T-helper 2 cell treated with Interferon-gamma antibody and Interleukin-4, amounts not matched to agents 5 μg/mL and 100 μg/mL, for 36 hours (primary cell): ENCODE measurements around the gene PILRB.
"Not testable (repeated sequence)": the region's sequence is repeated elsewhere in the genome, so short reads cannot be mapped to it uniquely, and the experiment has no call there.

Experiments used
- DNase-seq: peaks from one replicate; pipeline ENCODE4 v3.0.0; 2021; ENCODE audit warnings: low spot score
- H3K27ac Mint-ChIP-seq: one replicate; pipeline ENCODE4 v1.8.0; 2021; ENCODE audit warnings: mild to moderate bottlenecking, mixed read lengths
- H3K27me3 Mint-ChIP-seq: one replicate; pipeline ENCODE4 v1.8.0; 2021; ENCODE audit warnings: low read depth, mixed read lengths
- H3K36me3 Mint-ChIP-seq: one replicate; pipeline ENCODE4 v1.8.0; 2021; ENCODE audit warnings: low read depth, mixed read lengths
- H3K4me1 Mint-ChIP-seq: one replicate; pipeline ENCODE4 v1.8.0; 2021; ENCODE audit warnings: low read depth, mixed read lengths
- H3K4me3 Mint-ChIP-seq: one replicate; pipeline ENCODE4 v1.8.0; 2022; ENCODE audit warnings: mild to moderate bottlenecking, moderate library complexity, mixed read lengths
- H3K9me3 Mint-ChIP-seq: one replicate; pipeline ENCODE4 v1.8.0; 2021; ENCODE audit warnings: mixed read lengths

PILRB gene

GRCh38 chr7:100346921-100347320 is 11.0 kb upstream of the PILRB start:
- peaks cover 69% of the 10 kb centered on the region for H3K36me3 Mint-ChIP-seq
- no peak overlapping the region for H3K27ac Mint-ChIP-seq
- H3K9me3 Mint-ChIP-seq: no peaks in the 10 kb centered on the region
- no peak overlapping the region for H3K4me3 Mint-ChIP-seq
- no peaks in the 10 kb centered on the region for H3K27me3 Mint-ChIP-seq
- DNase-seq: no peak
- H3K4me1 Mint-ChIP-seq: peaks cover 27% of the 10 kb centered on the region

- Mint-ChIP-seq H3K27ac (no peak overlapping the region), H3K9me3 (no peaks in the 10 kb centered on the region), H3K4me1 (peaks cover 22% of the 10 kb centered on the region), H3K36me3 (peaks cover 62% of the 10 kb centered on the region), H3K4me3 (no peak overlapping the region), H3K27me3 (no peaks in the 10 kb centered on the region)
- DNase-seq: no peak
Measured at GRCh38 chr7:100348805-100349204, 9.1 kb upstream of the PILRB start.

- Mint-ChIP-seq H3K27ac (peak overlapping the region; percentile 2), H3K27me3 (no peaks in the 10 kb centered on the region), H3K9me3 (no peaks in the 10 kb centered on the region), H3K4me3 (no peak overlapping the region), H3K36me3 (peaks cover 55% of the 10 kb centered on the region), H3K4me1 (peaks cover 15% of the 10 kb centered on the region)
- no peak for DNase-seq
Measured at GRCh38 chr7:100349757-100350156, 8.2 kb upstream of the PILRB start.

GRCh38 chr7:100351657-100352058 is 6.3 kb upstream of the PILRB start:
- no peak for DNase-seq
- H3K36me3 Mint-ChIP-seq: peaks cover 50% of the 10 kb centered on the region
- peaks cover 9% of the 10 kb centered on the region for H3K4me1 Mint-ChIP-seq
- no peak overlapping the region for H3K4me3 Mint-ChIP-seq
- H3K27ac Mint-ChIP-seq: peak overlapping the region; percentile 62
- no peaks in the 10 kb centered on the region for H3K27me3 Mint-ChIP-seq
- H3K9me3 Mint-ChIP-seq: no peaks in the 10 kb centered on the region

- not testable (repeated sequence) for H3K27me3 Mint-ChIP-seq, H3K9me3 Mint-ChIP-seq, H3K4me3 Mint-ChIP-seq, DNase-seq, H3K4me1 Mint-ChIP-seq, H3K27ac Mint-ChIP-seq
- H3K36me3 Mint-ChIP-seq: peaks cover 44% of the 10 kb centered on the region
Measured at GRCh38 chr7:100352230-100352781, 5.6 kb upstream of the PILRB start.

GRCh38 chr7:100352984-100353684 is 4.8 kb upstream of the PILRB start:
- H3K27me3 Mint-ChIP-seq: no peaks in the 10 kb centered on the region
- peaks cover 41% of the 10 kb centered on the region for H3K36me3 Mint-ChIP-seq
- no peak overlapping the region for H3K27ac Mint-ChIP-seq
- H3K9me3 Mint-ChIP-seq: no peaks in the 10 kb centered on the region
- no peak overlapping the region for H3K4me3 Mint-ChIP-seq
- H3K4me1 Mint-ChIP-seq: peaks cover 9% of the 10 kb centered on the region
- no peak for DNase-seq

GRCh38 chr7:100353685-100354330 is 4.1 kb upstream of the PILRB start:
- H3K4me1 Mint-ChIP-seq: peaks cover 9% of the 10 kb centered on the region
- H3K9me3 Mint-ChIP-seq: no peaks in the 10 kb centered on the region
- no peaks in the 10 kb centered on the region for H3K27me3 Mint-ChIP-seq
- no peak for DNase-seq
- peak overlapping the region; percentile 31 for H3K27ac Mint-ChIP-seq
- H3K4me3 Mint-ChIP-seq: no peak overlapping the region
- peaks cover 38% of the 10 kb centered on the region for H3K36me3 Mint-ChIP-seq

- DNase-seq: no peak
- peaks cover 30% of the 10 kb centered on the region for H3K36me3 Mint-ChIP-seq
- peaks cover 3% of the 10 kb centered on the region for H3K4me1 Mint-ChIP-seq
- no peak overlapping the region for H3K4me3 Mint-ChIP-seq
- H3K27ac Mint-ChIP-seq: no peak overlapping the region
- H3K9me3 Mint-ChIP-seq: no peaks in the 10 kb centered on the region
- no peaks in the 10 kb centered on the region for H3K27me3 Mint-ChIP-seq
Measured at GRCh38 chr7:100356416-100357068, 1.4 kb upstream of the PILRB start.

- H3K27me3 Mint-ChIP-seq: no peaks in the 10 kb centered on the region
- H3K36me3 Mint-ChIP-seq: peaks cover 34% of the 10 kb centered on the region
- no peak overlapping the region for H3K27ac Mint-ChIP-seq
- no peaks in the 10 kb centered on the region for H3K9me3 Mint-ChIP-seq
- peaks cover 2% of the 10 kb centered on the region for H3K4me1 Mint-ChIP-seq
- no peak overlapping the region for H3K4me3 Mint-ChIP-seq
- DNase-seq: no peak
Measured at GRCh38 chr7:100357131-100357561, 771 bp upstream of the PILRB start.

GRCh38 chr7:100358857-100359212 is 918 bp downstream of the PILRB start:
- no peak overlapping the region for H3K4me3 Mint-ChIP-seq
- DNase-seq: no peak
- H3K27ac Mint-ChIP-seq: no peak overlapping the region
- H3K4me1 Mint-ChIP-seq: no peaks in the 10 kb centered on the region
- no peaks in the 10 kb centered on the region for H3K9me3 Mint-ChIP-seq
- no peaks in the 10 kb centered on the region for H3K27me3 Mint-ChIP-seq
- H3K36me3 Mint-ChIP-seq: peaks cover 47% of the 10 kb centered on the region

- Mint-ChIP-seq H3K36me3 (peaks cover 51% of the 10 kb centered on the region), H3K9me3 (no peaks in the 10 kb centered on the region), H3K27ac (no peak overlapping the region), H3K4me1 (peaks cover 8% of the 10 kb centered on the region), H3K4me3 (no peak overlapping the region), H3K27me3 (no peaks in the 10 kb centered on the region)
- DNase-seq: no peak
Measured at GRCh38 chr7:100360135-100360854, 2.4 kb downstream of the PILRB start.

GRCh38 chr7:100363098-100363497 is 5.2 kb downstream of the PILRB start:
- no peaks in the 10 kb centered on the region for H3K27me3 Mint-ChIP-seq
- no peaks in the 10 kb centered on the region for H3K9me3 Mint-ChIP-seq
- no peak overlapping the region for H3K4me3 Mint-ChIP-seq
- no peak for DNase-seq
- no peak overlapping the region for H3K27ac Mint-ChIP-seq
- H3K36me3 Mint-ChIP-seq: peaks cover 61% of the 10 kb centered on the region
- H3K4me1 Mint-ChIP-seq: peaks cover 19% of the 10 kb centered on the region

- H3K27me3 Mint-ChIP-seq, H3K4me3 Mint-ChIP-seq, DNase-seq, H3K9me3 Mint-ChIP-seq, H3K27ac Mint-ChIP-seq: not testable (repeated sequence)
- H3K36me3 Mint-ChIP-seq: peaks cover 61% of the 10 kb centered on the region
- H3K4me1 Mint-ChIP-seq: peaks cover 19% of the 10 kb centered on the region
Measured at GRCh38 chr7:100363797-100364196, 5.9 kb downstream of the PILRB start.

GRCh38 chr7:100364480-100364879 is 6.6 kb downstream of the PILRB start:
- DNase-seq: no peak
- Mint-ChIP-seq H3K4me1 (peaks cover 22% of the 10 kb centered on the region), H3K27ac (peak overlapping the region; percentile 6), H3K27me3 (no peaks in the 10 kb centered on the region), H3K36me3 (peaks cover 58% of the 10 kb centered on the region), H3K9me3 (no peaks in the 10 kb centered on the region), H3K4me3 (no peak overlapping the region)
